Heart left ventricle (tissue), 13 donors: ENCODE data around the gene WARS2.

Experiments used
- CTCF ChIP-seq, 12 donors: fragments of 200-600 bp; sonication (generic) in 4 of 12; IDR thresholded peaks; one replicate each; pipeline versions ENCODE4 v1.5.0 to v1.8.0; 2018 to 2022; ENCODE audit warnings: antibody characterized with exemption in 12 of 12, mild to moderate bottlenecking in 5 of 12
- POLR2A ChIP-seq, 2 donors: fragments of 450-650 bp; IDR thresholded peaks; one replicate each; pipeline ENCODE4 v1.6.1; 2017; ENCODE audit warnings: antibody characterized with exemption in 2 of 2, mild to moderate bottlenecking in 2 of 2, moderate library complexity in 2 of 2
- donor health status: ischemic (EF 13 %, LVEDD 7.1; RV severe dilation, severe dysfunction).
- donor health status: DM: no; HTN: yes; CAD: no.
- donor health status: DM: no; HTN: no; CAD: no.
- donor health status: ischemic (EF 25% LVEDD 6.9; RV normal size, moderate dysfunction).
- donor health status: ischemic (EF 25% LVEDD 5.7; RV mildly dilated, moderate dysfunction).
- donor health status: ischemic (EF 35%, LVEDD 5.7; RV mildly dilated, moderate dysfunction).
- donor health status: nonischemic (EF 11% LVEDD 7.7; RV severe dilation, severe dysfunction).
- donor health status: DM: yes; HTN: yes; CAD: no.
- donor health status: PGD.
- donor health status: ischemic (EF 29% LVEDD 5.4; RV normal size, mild dysfunction).
- donor health status: nonischemic (EF 23%, LVEDD 6.1; RV moderate dilation, normal function).

- TF ChIP-seq CTCF (IDR thresholded peaks at IDR 0.05) (no peak), POLR2A (IDR thresholded peaks at IDR 0.05) (no peak)
Measured at GRCh38 chr1:119093721-119094120, 46.7 kb downstream of the WARS2 start.
